IMR-90 (cell line): ENCODE measurements around the gene GSE1. TPM values are rescaled to one million over a fixed set of nuclear protein-coding genes. Genes with fewer than 3 reads are reported as not detected.

ENCODE experiments used
- ATAC-seq: fragments of 200-7000 bp; cut with Tn5 transposase; 2 replicates; pipeline ENCODE4 v1.9.1; 2020; ENCODE audit warnings: low read depth, mild to moderate bottlenecking, moderate library complexity
- BruUV-seq: library from RNA; stranded (reverse); fragments of 400-500 nt; replicated peaks from 2 replicates; lab custom pipeline; 2021; lab: Mats Ljungman, UMichigan
- CTCF ChIA-PET: fragments of 300-600 bp; formaldehyde crosslinking; extraction: SDS; loops from one replicate; lab custom pipeline; 2021; ENCODE audit warnings: antibody characterized with exemption; lab: Yijun Ruan, JAX
- POLR2A ChIA-PET: fragments of 300-600 bp; sonication (Branson Sonifier 250); formaldehyde crosslinking; loops from one replicate; lab custom pipeline; 2022; ENCODE audit warnings: antibody characterized with exemption; ENCODE audit not compliant: unreplicated experiment; lab: Charles Lee
- DNase-seq: peaks from one replicate; pipeline ENCODE4 v3.0.0; 2013
- H2AFZ ChIP-seq: replicated peaks from 2 replicates; pipeline ENCODE3; 2013; ENCODE audit warnings: low read length, mild to moderate bottlenecking; ENCODE audit not compliant: poor library complexity
- H2AK5ac ChIP-seq: 2 replicates; pipeline ENCODE4 v1.6.1; 2013; ENCODE audit warnings: low read depth, low read length, inconsistent platforms
- H2AK9ac ChIP-seq: replicated peaks from 2 replicates; pipeline ENCODE3; 2013; ENCODE audit warnings: mild to moderate bottlenecking, low read depth, low read length, moderate library complexity; ENCODE audit not compliant: poor library complexity
- H2BK120ac ChIP-seq: 2 replicates; pipeline ENCODE4 v1.6.1; 2013; ENCODE audit warnings: low read depth, low read length, inconsistent platforms
- H2BK15ac ChIP-seq: 3 replicates; pipeline ENCODE4 v1.6.1; 2013; ENCODE audit warnings: low read depth, low read length, inconsistent platforms
- H2BK20ac ChIP-seq: 2 replicates; pipeline ENCODE4 v1.6.1; 2013; ENCODE audit warnings: low read depth, mild to moderate bottlenecking, inconsistent platforms, low read length, moderate library complexity
- H2BK5ac ChIP-seq: 2 replicates; pipeline ENCODE4 v1.6.1; 2013; ENCODE audit warnings: mild to moderate bottlenecking, low read depth, low read length, inconsistent platforms; ENCODE audit not compliant: poor library complexity, severe bottlenecking
- H3K14ac ChIP-seq: replicated peaks from 2 replicates; pipeline ENCODE4 v1.6.1; 2013; ENCODE audit warnings: low read depth, low read length, inconsistent platforms
- H3K18ac ChIP-seq: 2 replicates; pipeline ENCODE4 v1.6.1; 2013; ENCODE audit warnings: low read depth, low read length, control low read depth
- H3K23ac ChIP-seq: 2 replicates; pipeline ENCODE4 v1.6.1; 2013; ENCODE audit warnings: low read depth, low read length, inconsistent platforms
- H3K27ac ChIP-seq: 2 replicates; pipeline ENCODE4 v1.5.1; 2013; ENCODE audit warnings: mild to moderate bottlenecking, control low read depth, low read length; ENCODE audit not compliant: insufficient read depth
- H3K27me3 ChIP-seq: 2 replicates; pipeline ENCODE4 v1.6.1; 2013; ENCODE audit warnings: low read length; ENCODE audit not compliant: control insufficient read depth, insufficient read depth
- H3K36me3 ChIP-seq: 2 replicates; pipeline ENCODE4 v1.6.1; 2013; ENCODE audit warnings: low read length, mixed read lengths; ENCODE audit not compliant: control insufficient read depth, insufficient read depth
- H3K4ac ChIP-seq: 2 replicates; pipeline ENCODE4 v1.6.1; 2013; ENCODE audit warnings: low read depth, low read length, inconsistent platforms
- H3K4me1 ChIP-seq: 2 replicates; pipeline ENCODE4 v1.6.1; 2013; ENCODE audit warnings: low read length, mixed read lengths; ENCODE audit not compliant: control insufficient read depth, insufficient read depth
- H3K4me2 ChIP-seq: 2 replicates; pipeline ENCODE4 v1.6.1; 2013; ENCODE audit warnings: low read depth, mild to moderate bottlenecking, control low read depth, low read length, moderate library complexity
- H3K4me3 ChIP-seq: 2 replicates; pipeline ENCODE4 v1.5.1; 2013; ENCODE audit warnings: low read depth, mild to moderate bottlenecking, control low read depth, low read length, moderate library complexity; ENCODE audit not compliant: insufficient read depth
- H3K56ac ChIP-seq: 2 replicates; pipeline ENCODE4 v1.6.1; 2013; ENCODE audit warnings: low read length, inconsistent platforms; ENCODE audit not compliant: insufficient read depth; ENCODE audit errors: extremely low read depth
- H3K79me1 ChIP-seq, 2 experiments: 2 replicates each; pipeline ENCODE4 v1.6.1; 2013; ENCODE audit warnings: low read length in 2 of 2, inconsistent platforms in 1 of 2, low read depth in 1 of 2
- H3K9ac ChIP-seq: 2 replicates; pipeline ENCODE4 v1.6.1; 2013; ENCODE audit warnings: low read depth, low read length, control low read depth
- H3K9me1 ChIP-seq: 2 replicates; pipeline ENCODE4 v1.6.1; 2013; ENCODE audit warnings: low read length, inconsistent platforms; ENCODE audit not compliant: insufficient read depth
- H3K9me3 ChIP-seq: 2 replicates; pipeline ENCODE4 v1.6.1; 2013; ENCODE audit warnings: low read length; ENCODE audit not compliant: control insufficient read depth, insufficient read depth
- H4K20me1 ChIP-seq: 2 replicates; pipeline ENCODE4 v1.6.1; 2013; ENCODE audit warnings: low read length, inconsistent platforms; ENCODE audit not compliant: insufficient read depth
- H4K5ac ChIP-seq: 2 replicates; pipeline ENCODE4 v1.6.1; 2013; ENCODE audit warnings: mild to moderate bottlenecking, low read depth, low read length, control low read depth
- H4K8ac ChIP-seq, 2 experiments: 2 replicates each; pipeline ENCODE4 v1.6.1; 2013; ENCODE audit warnings: low read depth in 2 of 2, low read length in 2 of 2, control low read depth in 1 of 2, inconsistent platforms in 1 of 2
- H4K91ac ChIP-seq: 2 replicates; pipeline ENCODE4 v1.6.1; 2013; ENCODE audit warnings: low read depth, low read length, inconsistent platforms; ENCODE audit not compliant: insufficient read depth
- BHLHE40 ChIP-seq: fragments of 150-350 bp; IDR thresholded peaks from 2 replicates; pipeline ENCODE4 v1.6.1; 2016; ENCODE audit warnings: mild to moderate bottlenecking, low read depth, low read length
- CEBPB ChIP-seq: IDR thresholded peaks from 2 replicates; pipeline ENCODE4 v1.6.1; 2012; ENCODE audit warnings: low read depth, low read length, improper control_type of control experiment
- CHD1 ChIP-seq: IDR thresholded peaks from 2 replicates; pipeline ENCODE4 v1.6.1; 2012; ENCODE audit warnings: low read depth, low read length, improper control_type of control experiment
- FOS ChIP-seq: fragments of 150-350 bp; IDR thresholded peaks from 2 replicates; pipeline ENCODE4 v1.6.1; 2016; ENCODE audit warnings: low read depth, low read length
- MAFK ChIP-seq: IDR thresholded peaks from 2 replicates; pipeline ENCODE4 v1.6.1; 2012; ENCODE audit warnings: low read depth, low read length, improper control_type of control experiment
- MAZ ChIP-seq: IDR thresholded peaks from 2 replicates; pipeline ENCODE4 v1.6.1; 2012; ENCODE audit warnings: low read depth, mild to moderate bottlenecking, low read length, improper control_type of control experiment, moderate library complexity, borderline replicate concordance
- MXI1 ChIP-seq: IDR thresholded peaks from 2 replicates; pipeline ENCODE4 v1.6.1; 2012; ENCODE audit warnings: low read depth, mild to moderate bottlenecking, low read length, moderate library complexity, borderline replicate concordance
- RAD21 ChIP-seq: IDR thresholded peaks from 2 replicates; pipeline ENCODE4 v1.6.1; 2012; ENCODE audit warnings: low read length, improper control_type of control experiment
- RCOR1 ChIP-seq: IDR thresholded peaks from 2 replicates; pipeline ENCODE4 v1.6.1; 2012; ENCODE audit warnings: mild to moderate bottlenecking, low read length, improper control_type of control experiment; ENCODE audit not compliant: insufficient replicate concordance
- RFX5 ChIP-seq: IDR thresholded peaks from 2 replicates; pipeline ENCODE4 v1.8.0; 2012; ENCODE audit warnings: low read depth, mild to moderate bottlenecking, low read length, moderate library complexity
- SMC3 ChIP-seq: fragments of 150-350 bp; IDR thresholded peaks from 2 replicates; pipeline ENCODE4 v1.6.1; 2016; ENCODE audit warnings: low read depth, mild to moderate bottlenecking, antibody characterized with exemption, low read length, moderate library complexity
- USF2 ChIP-seq: fragments of 150-350 bp; IDR thresholded peaks from 2 replicates; pipeline ENCODE4 v1.6.1; 2017; ENCODE audit warnings: mild to moderate bottlenecking, antibody characterized with exemption, low read length, low read depth
- WGBS, 2 experiments: methylation state at CpG; one replicate each; pipeline versions ENCODE4 v1.1.5 to v1.1.7; 2013; ENCODE audit warnings: missing lambda C conversion rate in 2 of 2; ENCODE audit not compliant: insufficient read length in 1 of 2; ENCODE audit errors: extremely low coverage in 2 of 2; 5-methylcytosine and 5-hydroxymethylcytosine counted together
- dilution Hi-C: fragments of 300-500 bp; cut with HindIII; formaldehyde crosslinking; loops from one replicate; pipeline ENCODE4 v1.14.3; 2018; ENCODE audit warnings: low sequenced_read_pairs; ENCODE audit not compliant: unreplicated experiment
- in situ Hi-C: fragments of 300-500 bp; cut with MboI; formaldehyde crosslinking; loops from 3 replicates; pipeline ENCODE4 v1.14.3; 2019; ENCODE audit warnings: low sequenced_read_pairs, inconsistent platforms, mixed read lengths
- intact Hi-C: fragments of 100-400 bp; cut with micrococcal nuclease; formaldehyde crosslinking; loops from 2 replicates; pipeline ENCODE4 v1.10.0; 2022
- polyA plus RNA-seq, 3 experiments: library from polyadenylated mRNA; depleted of rRNA; stranded (reverse); fragments of >200 nt; gene quantifications; 2 replicates each; pipeline ENCODE4 v1.2.3, GENCODE V29; 2012; ENCODE audit warnings: low replicate concordance in 1 of 3
- total RNA-seq: library from RNA; depleted of rRNA; stranded (reverse); fragments of >200 nt; gene quantifications from 2 replicates; pipeline ENCODE4 v1.2.3, GENCODE V29; 2012

Gene GSE1
- total and polyA plus RNA-seq, 2 of the 4 experiments (the other 2 are of a cell fraction) = 14.9 to 25.5 TPM

GRCh38 chr16:85639529-85640253, 26.6 kb downstream of the GSE1 start:
- no peak for DNase-seq
- Histone ChIP-seq H2AFZ (no peak overlapping the region), H3K9me3 (no peaks in the 10 kb centered on the region), H3K14ac (no peak overlapping the region), H4K20me1 (peaks cover 97% of the 10 kb centered on the region), H3K79me1 (peaks cover 12 to 39% of the 10 kb centered on the region in 2 experiments; a peak in 3 of 4 replicates), H3K4ac (no peak overlapping the region), H2BK120ac (no peak overlapping the region), H3K9ac (no peak overlapping the region), H2BK15ac (no peak overlapping the region), H3K18ac (no peak overlapping the region), H3K36me3 (peaks cover 8% of the 10 kb centered on the region; the same call in 1 of the 2 replicates), H2BK5ac (no peak overlapping the region), H3K4me1 (peaks cover 2% of the 10 kb centered on the region; the same call in 1 of the 2 replicates), H3K27me3 (no peaks in the 10 kb centered on the region), H3K9me1 (peaks cover 3% of the 10 kb centered on the region; the same call in 1 of the 2 replicates), H4K5ac (no peak overlapping the region), H3K4me3 (no peak overlapping the region), H3K4me2 (no peak overlapping the region), H3K27ac (no peak overlapping the region), H2AK5ac (no peak overlapping the region), H4K91ac (no peak overlapping the region), H4K8ac (no peak overlapping the region), H2AK9ac (no peak overlapping the region), H2BK20ac (no peak overlapping the region), H3K56ac (no peak overlapping the region), H3K23ac (no peak overlapping the region)
- in situ Hi-C loops (no loop called here), dilution Hi-C loops (no loop called here), intact Hi-C loops (no loop called here)
- ChIA-PET CTCF (no interaction called here), POLR2A (interaction anchor here (0.6 kb wide), 1 partner anchor 28 kb away, joined by 6 read pairs; no protein-coding TSS in a partner anchor)
- WGBS, 2 experiments = 75% methylated on average over 6 of the region's 35 CpGs; no CpG with 5 or more reads in 1 of the 2 experiments
- TF ChIP-seq USF2 (no peak), RAD21 (no peak), SMC3 (no peak), RCOR1 (no peak), MXI1 (no peak), RFX5 (no peak), BHLHE40 (no peak), FOS (no peak), MAFK (no peak), CEBPB (no peak), CHD1 (no peak), MAZ (no peak)
- no peak for ATAC-seq
- no TSS peak for BruUV-seq
